WTC11 (cell line): ENCODE data around the gene RBM44. TPM values are rescaled to one million over a fixed set of nuclear protein-coding genes. Genes with fewer than 3 reads are reported as not detected.

Experiments used
- ATAC-seq: fragments of 200-7000 bp; cut with Tn5 transposase; 2 replicates; pipeline ENCODE4 v1.10.0; 2021; ENCODE audit warnings: mild to moderate bottlenecking, moderate library complexity
- CTCF ChIA-PET: fragments of 300-600 bp; sonication (Branson Sonifier 250); formaldehyde crosslinking; loops from one replicate; lab custom pipeline; 2021; ENCODE audit warnings: antibody characterized with exemption; lab: Charles Lee
- POLR2A ChIA-PET: fragments of 350-600 bp; sonication (Branson Sonifier 250); formaldehyde crosslinking; loops from one replicate; lab custom pipeline; 2021; ENCODE audit warnings: antibody characterized with exemption; lab: Charles Lee
- DNase-seq: peaks from one replicate; pipeline ENCODE4 v3.0.0; 2021; ENCODE audit warnings: low spot score
- H3K27ac Mint-ChIP-seq: 2 replicates; pipeline ENCODE4 v1.8.0; 2021; ENCODE audit warnings: mixed read lengths
- H3K27me3 Mint-ChIP-seq: 2 replicates; pipeline ENCODE4 v1.8.0; 2021; ENCODE audit warnings: low read depth, mild to moderate bottlenecking, moderate library complexity, mixed read lengths
- H3K36me3 Mint-ChIP-seq: 2 replicates; pipeline ENCODE4 v1.8.0; 2021; ENCODE audit warnings: mixed read lengths
- H3K4me1 Mint-ChIP-seq: 2 replicates; pipeline ENCODE4 v1.8.0; 2022; ENCODE audit warnings: mixed read lengths
- H3K4me3 Mint-ChIP-seq: 2 replicates; pipeline ENCODE4 v1.8.0; 2021; ENCODE audit warnings: mild to moderate bottlenecking, moderate library complexity, mixed read lengths
- H3K9me3 Mint-ChIP-seq: 2 replicates; pipeline ENCODE4 v1.8.0; 2021; ENCODE audit warnings: mixed read lengths
- ATF3 ChIP-seq: sonication (generic); formaldehyde crosslinking; conservative IDR thresholded peaks from 2 replicates; pipeline ENCODE4 v1.8.1; 2022; ENCODE audit warnings: mild to moderate bottlenecking, missing genetic modification reagents
- CBFB ChIP-seq: sonication (generic); formaldehyde crosslinking; IDR thresholded peaks from 2 replicates; pipeline ENCODE4 v1.8.1; 2022; ENCODE audit warnings: mild to moderate bottlenecking, low read depth, missing genetic modification reagents
- CREM ChIP-seq: sonication (generic); formaldehyde crosslinking; IDR thresholded peaks from 2 replicates; pipeline ENCODE4 v1.8.1; 2022; ENCODE audit warnings: mild to moderate bottlenecking, missing genetic modification reagents, moderate library complexity
- ERG ChIP-seq: fragments of 250-450 bp; sonication (Bioruptor Pico); IDR thresholded peaks from 2 replicates; pipeline ENCODE4 v1.8.0; 2021; ENCODE audit warnings: mild to moderate bottlenecking
- FOXK1 ChIP-seq: sonication (generic); formaldehyde crosslinking; IDR thresholded peaks from 2 replicates; pipeline ENCODE4 v1.8.0; 2022; ENCODE audit warnings: mild to moderate bottlenecking, moderate library complexity, missing genetic modification reagents
- HMGA2 ChIP-seq: fragments of 250-450 bp; sonication (Bioruptor Pico); IDR thresholded peaks from 2 replicates; pipeline ENCODE4 v1.4.0; 2021; ENCODE audit warnings: mild to moderate bottlenecking, moderate library complexity
- NFE2L1 ChIP-seq: sonication (generic); formaldehyde crosslinking; IDR thresholded peaks from 2 replicates; pipeline ENCODE4 v1.8.1; 2023; ENCODE audit warnings: missing genetic modification reagents
- SMAD3 ChIP-seq: sonication (generic); formaldehyde crosslinking; IDR thresholded peaks from 2 replicates; pipeline ENCODE4 v1.8.0; 2022; ENCODE audit warnings: missing genetic modification reagents, mild to moderate bottlenecking, borderline replicate concordance
- TP53 ChIP-seq: sonication (generic); formaldehyde crosslinking; IDR thresholded peaks from 2 replicates; pipeline ENCODE4 v1.8.1; 2023; ENCODE audit warnings: mild to moderate bottlenecking, missing genetic modification reagents
- ZBTB21 ChIP-seq: sonication (generic); formaldehyde crosslinking; IDR thresholded peaks from 2 replicates; pipeline ENCODE4 v1.8.1; 2023; ENCODE audit warnings: mild to moderate bottlenecking, missing genetic modification reagents, borderline replicate concordance
- ZNF219 ChIP-seq: sonication (generic); formaldehyde crosslinking; IDR thresholded peaks from 2 replicates; pipeline ENCODE4 v1.8.0; 2023; ENCODE audit warnings: missing genetic modification reagents, mild to moderate bottlenecking, borderline replicate concordance
- ZNF317 ChIP-seq: sonication (generic); formaldehyde crosslinking; IDR thresholded peaks from 2 replicates; pipeline ENCODE4 v1.8.1; 2023; ENCODE audit warnings: low read depth, mild to moderate bottlenecking, moderate library complexity, missing genetic modification reagents, borderline replicate concordance
- ZNF396 ChIP-seq: fragments of 250-450 bp; sonication (Bioruptor Pico); IDR thresholded peaks from 2 replicates; pipeline ENCODE4 v1.8.0; 2021; ENCODE audit warnings: mild to moderate bottlenecking, moderate library complexity, borderline replicate concordance
- ZNF512 ChIP-seq: sonication (generic); formaldehyde crosslinking; IDR thresholded peaks from 2 replicates; pipeline ENCODE4 v1.8.1; 2022; ENCODE audit warnings: missing genetic modification reagents, borderline replicate concordance
- ZNF532 ChIP-seq: fragments of 250-450 bp; sonication (Bioruptor Pico); IDR thresholded peaks from 2 replicates; pipeline ENCODE4 v1.9.0; 2021; ENCODE audit warnings: mild to moderate bottlenecking, borderline replicate concordance
- ZSCAN18 ChIP-seq: fragments of 250-450 bp; sonication (Bioruptor Pico); IDR thresholded peaks from 2 replicates; pipeline ENCODE4 v2.1.2; 2022; ENCODE audit warnings: mild to moderate bottlenecking, moderate library complexity
- total RNA-seq: library from RNA; stranded (reverse); gene quantifications from 3 replicates; pipeline ENCODE4 v1.2.3, GENCODE V29; 2021
- TF ChIP-seq, protein P1 (sequence below): sonication (generic); formaldehyde crosslinking; IDR thresholded peaks from 2 replicates; pipeline ENCODE4 v1.8.0; 2022; ENCODE audit warnings: mild to moderate bottlenecking, missing genetic modification reagents

Gene RBM44
- total RNA-seq, 1 experiment from 2014 or later, result 1.3 TPM

DNA sequence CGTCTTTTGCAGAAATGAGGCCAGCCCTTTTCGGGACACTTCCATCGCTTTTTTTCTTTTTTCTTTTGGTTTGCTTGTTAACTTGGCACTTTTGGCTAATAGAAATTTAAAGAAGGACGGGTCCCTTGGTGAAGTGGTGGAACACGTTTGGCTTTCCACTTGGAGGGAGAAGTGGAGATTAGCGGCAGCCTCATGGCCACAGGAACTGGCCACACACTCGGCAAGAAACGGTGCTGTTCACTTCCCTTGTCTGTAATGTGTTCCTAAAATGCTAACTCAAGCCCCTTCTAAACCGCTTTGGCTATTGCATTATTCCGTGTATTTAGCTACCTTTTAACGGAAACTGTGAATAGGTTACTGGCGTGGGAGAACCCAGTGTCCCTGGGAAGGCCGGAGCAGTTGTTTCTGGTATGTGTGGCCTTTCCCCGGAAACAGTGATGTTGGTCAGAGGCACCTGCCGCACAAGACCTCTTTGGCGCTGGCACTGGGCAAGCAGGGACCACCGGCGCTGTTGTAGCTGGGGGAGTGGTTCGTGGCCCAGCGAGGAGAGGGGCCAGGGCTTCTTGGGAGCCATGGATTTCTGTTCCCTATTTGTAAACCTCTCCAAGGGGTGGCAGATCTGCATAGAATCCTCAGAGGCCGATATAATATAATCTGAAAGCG lies 61.8 kb downstream of the RBM44 start (continued):
- TF ChIP-seq CREM (CRISPR knock-in tag), result no peak
- TF ChIP-seq, all 79 proteins: peak for 0

GRCh38 chr2:237861875-237862527 lies 63.4 kb downstream of the RBM44 start:
- CTCF ChIA-PET, result interaction anchor here (2.0 kb wide), 1 partner anchor 277 kb away, joined by 5 read pairs; no protein-coding TSS in a partner anchor
- no peak for TF ChIP-seq ZNF219 (CRISPR knock-in tag)
- no peak for TF ChIP-seq ZSCAN18 (CRISPR knock-in tag)
- TF ChIP-seq, protein P1, sequence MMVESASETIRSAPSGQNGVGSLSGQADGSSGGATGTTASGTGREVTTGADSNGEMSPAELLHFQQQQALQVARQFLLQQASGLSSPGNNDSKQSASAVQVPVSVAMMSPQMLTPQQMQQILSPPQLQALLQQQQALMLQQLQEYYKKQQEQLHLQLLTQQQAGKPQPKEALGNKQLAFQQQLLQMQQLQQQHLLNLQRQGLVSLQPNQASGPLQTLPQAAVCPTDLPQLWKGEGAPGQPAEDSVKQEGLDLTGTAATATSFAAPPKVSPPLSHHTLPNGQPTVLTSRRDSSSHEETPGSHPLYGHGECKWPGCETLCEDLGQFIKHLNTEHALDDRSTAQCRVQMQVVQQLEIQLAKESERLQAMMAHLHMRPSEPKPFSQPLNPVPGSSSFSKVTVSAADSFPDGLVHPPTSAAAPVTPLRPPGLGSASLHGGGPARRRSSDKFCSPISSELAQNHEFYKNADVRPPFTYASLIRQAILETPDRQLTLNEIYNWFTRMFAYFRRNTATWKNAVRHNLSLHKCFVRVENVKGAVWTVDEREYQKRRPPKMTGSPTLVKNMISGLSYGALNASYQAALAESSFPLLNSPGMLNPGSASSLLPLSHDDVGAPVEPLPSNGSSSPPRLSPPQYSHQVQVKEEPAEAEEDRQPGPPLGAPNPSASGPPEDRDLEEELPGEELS (CRISPR knock-in tag), result no peak
- TF ChIP-seq, all 79 proteins: peak for 0
- H3K36me3 Mint-ChIP-seq, result no peaks in the 10 kb centered on the region
- ATAC-seq, result no peak
- peaks cover 46% of the 10 kb centered on the region for H3K27me3 Mint-ChIP-seq
- H3K4me1 Mint-ChIP-seq, result peaks cover 28% of the 10 kb centered on the region
- H3K9me3 Mint-ChIP-seq, result no peaks in the 10 kb centered on the region
- POLR2A ChIA-PET, result no interaction called here
- DNase-seq, result no peak
- no peak overlapping the region for H3K4me3 Mint-ChIP-seq
- no peak overlapping the region for H3K27ac Mint-ChIP-seq

DNA sequence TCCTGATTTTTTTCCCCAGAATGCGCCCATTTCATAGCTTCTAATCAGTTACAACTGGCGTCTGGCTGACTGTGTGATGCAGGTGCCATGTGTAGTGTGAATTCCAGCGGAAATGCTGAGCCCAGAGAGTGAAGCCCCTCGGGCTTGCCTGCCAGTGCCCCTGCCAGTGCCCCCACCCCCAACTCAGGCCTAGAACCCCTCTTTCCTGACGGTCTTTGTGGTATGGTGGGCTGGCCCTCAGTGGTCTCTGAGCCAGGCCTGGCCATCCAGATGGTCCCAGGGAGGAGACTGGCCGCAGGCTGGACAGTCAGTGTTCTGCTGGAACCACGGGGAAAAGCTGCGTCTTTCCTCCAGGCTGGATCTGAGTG lies 63.9 kb downstream of the RBM44 start:
- H3K4me3 Mint-ChIP-seq, result no peak overlapping the region
- no peaks in the 10 kb centered on the region for H3K36me3 Mint-ChIP-seq
- H3K9me3 Mint-ChIP-seq, result no peaks in the 10 kb centered on the region
- ChIA-PET POLR2A (no interaction called here), CTCF (interaction anchor here (2.0 kb wide), 1 partner anchor 277 kb away, joined by 5 read pairs; no protein-coding TSS in a partner anchor)
- peaks cover 41% of the 10 kb centered on the region for H3K27me3 Mint-ChIP-seq
- no peak for DNase-seq
- TF ChIP-seq SMAD3 (CRISPR knock-in tag) (no peak), ZNF396 (CRISPR knock-in tag) (no peak)
- H3K4me1 Mint-ChIP-seq, result peaks cover 28% of the 10 kb centered on the region
- ATAC-seq, result no peak
- H3K27ac Mint-ChIP-seq, result no peak overlapping the region

DNA sequence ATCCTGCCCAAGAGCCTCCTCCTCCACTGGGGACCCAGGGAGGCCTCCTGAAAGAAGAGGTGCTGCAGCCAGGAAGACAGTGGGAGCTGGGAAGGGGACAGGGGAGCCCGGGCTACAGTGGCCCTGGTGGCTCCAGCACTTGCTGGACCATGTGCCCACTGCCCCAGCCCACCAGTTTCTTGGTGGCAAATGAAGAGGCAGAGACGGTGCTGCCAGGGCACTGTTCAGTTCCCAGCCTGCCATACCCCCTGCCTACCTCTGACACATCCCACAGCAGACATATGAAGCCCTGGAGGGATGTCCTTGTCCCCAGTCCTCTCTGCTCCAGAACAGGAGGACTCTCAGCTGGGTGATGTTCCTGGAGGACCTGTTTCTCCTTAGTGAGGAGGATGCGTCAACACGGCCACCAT lies 64.5 kb downstream of the RBM44 start:
- H3K27me3 Mint-ChIP-seq, result peaks cover 39% of the 10 kb centered on the region
- H3K4me3 Mint-ChIP-seq, result no peak overlapping the region
- H3K4me1 Mint-ChIP-seq, result peaks cover 28% of the 10 kb centered on the region
- no peak for TF ChIP-seq ERG
- no peak for TF ChIP-seq ZNF512 (CRISPR knock-in tag)
- no peak for TF ChIP-seq ZNF396 (CRISPR knock-in tag)
- no peak for TF ChIP-seq TP53 (CRISPR knock-in tag)
- no peak for TF ChIP-seq ZBTB21
- no peak for TF ChIP-seq NFE2L1 (CRISPR knock-in tag)
- TF ChIP-seq CBFB (CRISPR knock-in tag), result no peak
- TF ChIP-seq FOXK1, result no peak
- TF ChIP-seq ATF3 (CRISPR knock-in tag), result no peak
- no peak for TF ChIP-seq HMGA2 (CRISPR knock-in tag)
- no peak for TF ChIP-seq ZNF317
- TF ChIP-seq ZNF532 (CRISPR knock-in tag), result no peak
- no peaks in the 10 kb centered on the region for H3K9me3 Mint-ChIP-seq
- no peak overlapping the region for H3K27ac Mint-ChIP-seq
- DNase-seq, result no peak
- no peaks in the 10 kb centered on the region for H3K36me3 Mint-ChIP-seq
- ChIA-PET POLR2A (no interaction called here), CTCF (interaction anchor here (2.0 kb wide), 1 partner anchor 276 kb away, joined by 5 read pairs; no protein-coding TSS in a partner anchor)
- ATAC-seq, result no peak
